Keratinocyte (primary cell): ENCODE results near the gene GABRG1. TPM values are rescaled to one million over a fixed set of nuclear protein-coding genes. Genes with fewer than 3 reads are reported as not detected.

Experiments
- DNase-seq: peaks from one replicate; pipeline ENCODE4 v3.0.0-alpha.2; 2011; ENCODE audit warnings: low read depth, missing footprints, low spot score
- FAIRE-seq: peaks from 2 replicates; lab custom pipeline; 2011; peaks lifted over from hg19 to GRCh38; lab: Jason Lieb, UNC
- H2AFZ ChIP-seq: 2 replicates; pipeline ENCODE4 v1.6.0; 2012; ENCODE audit warnings: low read length, control low read depth, inconsistent platforms; ENCODE audit not compliant: control insufficient read depth
- H3K27ac ChIP-seq: 2 replicates; pipeline ENCODE4 v1.5.1; 2011; ENCODE audit warnings: low read length; ENCODE audit not compliant: control insufficient read depth, insufficient read depth
- H3K27me3 ChIP-seq: 3 replicates; pipeline ENCODE4 v1.6.0; 2011; ENCODE audit warnings: low read length; ENCODE audit not compliant: control insufficient read depth, insufficient read depth; ENCODE audit errors: extremely low read depth
- H3K36me3 ChIP-seq, 2 experiments: 2 replicates in 1 of 2; 3 replicates in 1 of 2; pipeline ENCODE4 v1.5.1; 2011; ENCODE audit warnings: low read length in 2 of 2, mild to moderate bottlenecking in 1 of 2; ENCODE audit not compliant: control insufficient read depth in 2 of 2, insufficient read depth in 2 of 2; ENCODE audit errors: extremely low read depth in 1 of 2
- H3K4me1 ChIP-seq: 3 replicates; pipeline ENCODE4 v1.5.1; 2011; ENCODE audit warnings: low read length; ENCODE audit not compliant: control insufficient read depth, insufficient read depth; ENCODE audit errors: extremely low read depth
- H3K4me2 ChIP-seq: 3 replicates; pipeline ENCODE4 v1.6.0; 2011; ENCODE audit warnings: low read depth, low read length; ENCODE audit not compliant: control insufficient read depth, insufficient read depth; ENCODE audit errors: extremely low read depth
- H3K4me3 ChIP-seq, 3 experiments: fragments of 200-600 bp in 1 of 3; sonication (generic) in 1 of 3; 2 replicates in 2 of 3; 3 replicates in 1 of 3; pipeline ENCODE4 v1.5.1; 2011 to 2016; ENCODE audit warnings: low read length in 3 of 3, mild to moderate bottlenecking in 3 of 3, control low read depth in 2 of 3, inconsistent platforms in 1 of 3, low read depth in 1 of 3, mixed read lengths in 1 of 3, mixed run types in 1 of 3, moderate library complexity in 1 of 3; ENCODE audit not compliant: control insufficient read depth in 2 of 3, insufficient read depth in 2 of 3; ENCODE audit errors: extremely low read depth in 1 of 3
- H3K79me2 ChIP-seq: 2 replicates; pipeline ENCODE4 v1.6.0; 2012; ENCODE audit warnings: low read length; ENCODE audit not compliant: control insufficient read depth, insufficient read depth
- H3K9ac ChIP-seq: 3 replicates; pipeline ENCODE4 v1.6.0; 2011; ENCODE audit warnings: low read length; ENCODE audit not compliant: control insufficient read depth, insufficient read depth; ENCODE audit errors: extremely low read depth
- H3K9me1 ChIP-seq: 3 replicates; pipeline ENCODE4 v1.6.0; 2011; ENCODE audit warnings: low read length; ENCODE audit not compliant: control insufficient read depth, insufficient read depth; ENCODE audit errors: extremely low read depth
- H3K9me3 ChIP-seq: 2 replicates; pipeline ENCODE4 v1.5.1; 2012; ENCODE audit warnings: low read depth, low read length; ENCODE audit not compliant: control insufficient read depth
- H4K20me1 ChIP-seq: 3 replicates; pipeline ENCODE4 v1.6.0; 2011; ENCODE audit warnings: low read length; ENCODE audit not compliant: control insufficient read depth, insufficient read depth; ENCODE audit errors: extremely low read depth
- CTCF ChIP-seq, 3 experiments: IDR thresholded peaks in 1 of 3; conservative IDR thresholded peaks in 1 of 3; optimal IDR thresholded peaks in 1 of 3; 2 replicates in 2 of 3; 3 replicates in 1 of 3; pipeline versions ENCODE3 to v1.5.1; 2011; ENCODE audit warnings: low read length in 3 of 3, mild to moderate bottlenecking in 3 of 3, moderate library complexity in 2 of 3, control low read depth in 1 of 3, inconsistent platforms in 1 of 3; ENCODE audit not compliant: insufficient read depth in 2 of 3; ENCODE audit errors: extremely low read depth in 1 of 3
- EZH2 ChIP-seq: IDR thresholded peaks from one replicate; pipeline ENCODE4 v1.6.1; 2012; ENCODE audit warnings: inconsistent platforms, mild to moderate bottlenecking, low read length, moderate library complexity
- dilution Hi-C: fragments of 300-500 bp; cut with MboI; formaldehyde crosslinking; loops from one replicate; pipeline ENCODE4 v1.7.0; 2020; ENCODE audit warnings: low sequenced_read_pairs; ENCODE audit not compliant: extremely low pct_ligation_motif_present
- polyA plus RNA-seq, 5 experiments: library from polyadenylated mRNA; depleted of rRNA in 3 of 5; stranded (reverse) in 3 of 5; stranded (forward) in 1 of 5; unstranded in 1 of 5; fragments of >200 nt; gene quantifications; 1 replicate in 1 of 5; 2 replicates in 3 of 5; 3 replicates in 1 of 5; pipeline versions ENCODE4 v1.2.1 to v1.2.3, GENCODE V29; 2011 to 2012; ENCODE audit warnings: missing spikeins in 2 of 5, low read depth in 1 of 5, low replicate concordance in 1 of 5

GABRG1 gene
- polyA plus RNA-seq, 1 donor (not counting 4 experiments of a cell fraction or from before 2014, with no cell fraction given): not detected

GRCh38 chr4:45992728-45993127, 131.1 kb downstream of the GABRG1 start:
- TF ChIP-seq EZH2: no peak
- no peak for TF ChIP-seq CTCF (optimal IDR thresholded peaks at IDR 0.05 in 1 of 3, IDR thresholded peaks at IDR 0.05 in 1 of 3, conservative IDR thresholded peaks at IDR 0.05 in 1 of 3; ENCODE audit: extremely low read depth in 1 of 3, insufficient read depth in 2 of 3, low read length in 3 of 3)
- no peak overlapping the region for H2AFZ ChIP-seq
- dilution Hi-C loops: no loop called here
- H3K9me1 ChIP-seq: no peaks in the 10 kb centered on the region
- H3K4me3 ChIP-seq: no peak overlapping the region
- no peak overlapping the region for H3K4me2 ChIP-seq
- no peaks in the 10 kb centered on the region for H3K36me3 ChIP-seq
- H4K20me1 ChIP-seq: no peaks in the 10 kb centered on the region
- no peak overlapping the region for H3K9ac ChIP-seq
- H3K79me2 ChIP-seq: no peaks in the 10 kb centered on the region
- no peaks in the 10 kb centered on the region for H3K4me1 ChIP-seq
- no peak for FAIRE-seq
- H3K9me3 ChIP-seq: peaks cover 7% of the 10 kb centered on the region
- no peak overlapping the region for H3K27ac ChIP-seq
- no peak for DNase-seq
- H3K27me3 ChIP-seq: no peaks in the 10 kb centered on the region

DNA sequence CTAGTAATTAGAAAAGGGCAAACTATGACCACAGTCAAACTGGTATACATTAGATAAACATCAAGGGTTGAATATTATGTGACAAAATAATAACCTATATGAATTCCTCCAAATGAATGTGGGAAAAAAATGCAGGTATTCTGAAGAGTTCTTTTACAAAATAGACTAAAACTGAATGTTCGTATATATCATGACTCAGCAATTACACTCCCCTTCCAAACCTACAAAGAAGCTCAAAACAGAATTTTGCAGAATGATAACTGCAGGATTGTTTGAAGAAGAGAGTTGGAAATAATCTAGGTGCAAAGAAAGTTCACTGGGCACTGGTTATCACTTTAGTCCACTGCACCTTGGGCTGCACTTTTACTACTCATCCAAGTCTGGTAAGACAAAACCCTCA, 134.1 kb downstream of the GABRG1 start:
- dilution Hi-C loops: no loop called here
- TF ChIP-seq EZH2 (no peak), CTCF (optimal IDR thresholded peaks at IDR 0.05 in 1 of 3, IDR thresholded peaks at IDR 0.05 in 1 of 3, conservative IDR thresholded peaks at IDR 0.05 in 1 of 3; ENCODE audit: extremely low read depth in 1 of 3, insufficient read depth in 2 of 3, low read length in 3 of 3) (no peak)
- H3K9ac ChIP-seq: no peak overlapping the region
- H3K4me2 ChIP-seq: no peak overlapping the region
- no peaks in the 10 kb centered on the region for H3K4me1 ChIP-seq
- H3K36me3 ChIP-seq: no peaks in the 10 kb centered on the region
- DNase-seq: no peak
- no peaks in the 10 kb centered on the region for H3K79me2 ChIP-seq
- no peak overlapping the region for H2AFZ ChIP-seq
- no peak overlapping the region for H3K4me3 ChIP-seq
- H3K9me1 ChIP-seq: no peaks in the 10 kb centered on the region
- no peak overlapping the region for H3K27ac ChIP-seq
- FAIRE-seq: no peak
- no peaks in the 10 kb centered on the region for H3K27me3 ChIP-seq
- H4K20me1 ChIP-seq: no peaks in the 10 kb centered on the region
- H3K9me3 ChIP-seq: peaks cover 5% of the 10 kb centered on the region
